Left kidney (tissue), 8 donors: ENCODE measurements around the gene AGBL4. TPM values are rescaled to one million over a fixed set of nuclear protein-coding genes. Genes with fewer than 3 reads are reported as not detected.
"Not testable (repeated sequence)": the region's sequence is repeated elsewhere in the genome, so short reads cannot be mapped to it uniquely, and the experiment has no call there.

Experiments
- DNase-seq: peaks from one replicate; pipeline ENCODE4 v3.0.0-alpha.2; 2013
- long read RNA-seq, 8 donors: transcript quantifications; one replicate each; lab custom pipeline, GENCODE V29; 2026
- polyA plus RNA-seq: library from polyadenylated mRNA; unstranded; fragments of 120-200 nt; gene quantifications from one replicate; pipeline ENCODE4 v1.2.1, GENCODE V29; 2013; ENCODE audit not compliant: insufficient read length

The AGBL4 gene
- polyA plus RNA-seq = 1.2 TPM
- long read RNA-seq, donor 1 = 0 reads
- long read RNA-seq, donor 2 = 0 reads
- long read RNA-seq, donor 3 = 0 reads
- long read RNA-seq, donor 4 = 0 reads
- long read RNA-seq, donor 5 = 0 reads
- long read RNA-seq, donor 6 = 0 reads
- long read RNA-seq, donor 7 = 0 reads
- long read RNA-seq, donor 8 = 0 reads

GRCh38 chr1:50023292-50024159, at the start of gene AGBL4:
Gene AGBL4 (minus strand): TSS chr1:50023954.
- peak; percentile 69 for DNase-seq

DNA sequence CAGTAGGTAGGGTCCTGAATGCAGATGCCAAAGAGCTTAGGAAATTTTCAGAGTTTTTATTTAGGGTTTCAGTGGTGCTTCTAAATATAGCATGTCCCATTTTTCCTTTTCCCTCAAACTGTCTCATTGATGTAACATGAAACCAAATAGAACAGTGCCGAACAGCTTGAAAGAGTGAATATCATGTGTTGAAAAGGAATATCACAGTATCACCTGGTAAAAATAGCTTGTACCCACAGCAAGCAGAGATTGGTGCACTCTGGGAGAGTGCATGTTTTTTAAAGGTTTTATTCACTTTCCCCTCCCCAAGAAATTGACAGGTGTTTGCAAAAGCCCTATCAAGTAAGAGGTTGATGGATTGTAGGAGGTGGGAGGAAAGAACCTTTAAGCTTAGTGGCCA, 43.1 kb upstream of the AGBL4 start:
- no peak for DNase-seq

DNA sequence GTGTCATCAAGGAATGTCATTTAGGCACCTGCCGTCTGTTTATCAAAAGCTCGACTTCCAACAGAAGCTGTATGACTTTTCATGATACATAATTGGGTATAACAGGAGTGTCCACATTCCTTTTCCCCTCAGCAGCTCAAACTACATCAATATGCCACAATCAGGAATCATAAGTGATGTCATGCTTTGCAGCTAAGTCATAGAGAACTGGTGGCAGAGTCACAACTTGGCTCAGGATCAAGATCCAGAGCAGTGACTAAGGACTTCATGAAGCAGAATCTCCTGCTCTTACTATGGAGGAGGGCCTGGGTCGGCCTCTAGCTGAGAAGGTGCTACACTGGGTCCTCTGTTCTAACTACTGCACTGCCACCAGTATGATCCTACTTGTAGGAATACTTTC, 36.5 kb upstream of the AGBL4 start:
- DNase-seq = no peak

GRCh38 chr1:50048791-50049190, 25.0 kb upstream of the AGBL4 start:
- DNase-seq = no peak

GRCh38 chr1:50047916-50048694, 24.4 kb upstream of the AGBL4 start:
- DNase-seq = peak; percentile 49

DNA sequence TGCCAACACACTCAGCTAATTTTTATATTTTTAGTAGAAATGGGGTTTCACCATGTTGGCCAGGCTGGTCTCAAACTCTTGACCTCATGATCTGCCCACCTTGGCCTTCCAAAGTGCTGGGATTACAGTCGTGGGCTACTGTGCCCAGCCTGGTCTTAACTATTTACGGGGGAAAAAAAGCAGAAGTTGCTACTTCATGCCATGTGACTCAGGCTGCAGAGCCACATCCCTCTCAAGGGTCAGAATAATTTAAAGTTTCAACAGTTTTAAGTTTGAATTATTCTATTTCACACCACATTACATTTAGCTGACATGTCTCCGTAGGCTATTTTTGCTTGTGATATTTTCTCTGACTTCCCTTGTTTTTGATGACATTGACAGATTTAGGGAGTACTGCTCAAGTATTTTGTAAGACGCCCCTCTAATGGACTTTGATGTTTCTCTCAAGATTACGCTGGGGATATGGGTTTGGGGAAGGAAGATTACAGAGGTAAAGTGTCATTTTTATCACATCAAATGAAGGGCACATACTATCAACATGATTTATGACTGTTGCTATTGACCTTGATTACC, 14.6 kb upstream of the AGBL4 start:
- DNase-seq = no peak

DNA sequence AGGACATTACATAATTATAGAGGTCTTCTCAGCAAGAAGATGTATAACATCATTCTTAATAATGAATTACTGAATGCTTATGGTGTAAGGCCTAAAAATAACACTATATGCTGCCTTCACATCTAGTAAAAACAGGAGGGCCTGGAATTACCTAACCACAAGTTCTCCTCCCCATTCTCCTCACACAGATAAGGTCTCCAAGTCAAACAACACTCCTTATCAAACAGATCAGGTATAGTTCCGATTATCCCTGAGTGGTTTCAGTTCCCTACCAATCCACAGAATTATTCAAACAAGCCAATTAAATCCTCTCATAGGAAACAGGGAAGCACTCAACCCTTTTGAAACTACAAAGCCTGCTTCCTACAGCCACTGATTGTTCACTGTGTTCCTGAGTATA, 4.0 kb upstream of the AGBL4 start:
- DNase-seq = no peak

DNA sequence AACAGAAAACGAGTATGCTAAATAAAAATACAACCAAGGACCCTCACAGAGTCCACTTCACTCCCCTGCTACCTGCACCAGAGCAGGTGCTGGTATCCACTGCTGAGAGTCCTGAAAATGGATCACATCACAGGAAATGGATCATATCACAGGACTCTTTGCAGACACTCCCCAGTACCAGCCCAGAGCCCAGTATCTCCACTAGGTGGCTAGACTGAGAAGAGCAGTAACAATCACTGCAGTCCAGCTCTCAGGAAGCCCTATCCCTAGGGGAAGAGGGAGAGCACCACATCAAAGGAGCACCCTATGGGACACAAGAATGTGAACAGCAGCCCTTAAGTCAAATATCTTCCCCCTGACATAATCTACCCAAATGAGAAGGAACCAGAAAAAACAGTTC, 28.0 kb downstream of the AGBL4 start:
- DNase-seq = no peak

- no peak for DNase-seq
Observed at GRCh38 chr1:49971088-49971487, 52.7 kb downstream of the AGBL4 start.

- no peak for DNase-seq
Observed at GRCh38 chr1:49951385-49951784, 72.4 kb downstream of the AGBL4 start.

GRCh38 chr1:49915301-49915700, 108.5 kb downstream of the AGBL4 start:
- DNase-seq = not testable (repeated sequence)

DNA sequence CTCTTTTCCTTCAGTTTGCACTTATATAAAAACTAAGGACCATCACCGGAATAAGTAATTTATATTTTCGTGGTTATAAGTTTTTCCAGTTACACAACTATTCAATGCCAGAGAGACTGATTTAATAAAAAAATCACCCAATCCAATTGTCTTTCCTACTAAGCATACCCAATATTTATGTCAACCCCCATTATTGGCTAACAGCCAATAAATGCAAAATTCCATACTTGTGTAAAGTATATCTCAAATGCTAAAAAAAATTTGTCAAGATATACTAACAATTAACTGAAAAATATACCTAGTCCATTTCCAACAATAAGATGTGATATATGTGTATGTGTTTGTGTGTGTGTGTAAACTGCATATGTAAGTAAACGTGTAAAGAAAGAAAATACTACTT, 117.4 kb downstream of the AGBL4 start:
- no peak for DNase-seq

- no peak for DNase-seq
Observed at GRCh38 chr1:49864581-49864980, 159.2 kb downstream of the AGBL4 start.

DNA sequence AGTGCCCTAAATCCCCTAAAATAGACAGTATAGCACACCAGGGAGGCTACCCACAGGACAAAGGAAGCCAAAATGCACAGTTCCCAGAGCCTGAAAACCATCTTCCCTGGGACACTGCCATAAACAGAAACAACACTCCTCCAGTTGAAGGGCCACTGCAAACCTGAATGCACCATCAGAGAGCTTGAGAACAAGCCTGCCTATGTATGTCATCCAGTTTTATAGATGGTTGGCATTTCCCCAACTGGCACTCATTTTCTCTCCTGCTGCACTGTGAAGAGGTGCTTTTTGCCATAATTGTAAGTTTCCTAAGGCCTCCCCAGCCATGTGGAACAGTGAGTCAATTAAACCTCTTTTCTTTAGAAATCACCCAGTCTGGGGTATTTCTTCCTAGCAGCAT, 169.0 kb downstream of the AGBL4 start:
- no peak for DNase-seq

GRCh38 chr1:49842596-49842995, 181.2 kb downstream of the AGBL4 start:
- DNase-seq = no peak

DNA sequence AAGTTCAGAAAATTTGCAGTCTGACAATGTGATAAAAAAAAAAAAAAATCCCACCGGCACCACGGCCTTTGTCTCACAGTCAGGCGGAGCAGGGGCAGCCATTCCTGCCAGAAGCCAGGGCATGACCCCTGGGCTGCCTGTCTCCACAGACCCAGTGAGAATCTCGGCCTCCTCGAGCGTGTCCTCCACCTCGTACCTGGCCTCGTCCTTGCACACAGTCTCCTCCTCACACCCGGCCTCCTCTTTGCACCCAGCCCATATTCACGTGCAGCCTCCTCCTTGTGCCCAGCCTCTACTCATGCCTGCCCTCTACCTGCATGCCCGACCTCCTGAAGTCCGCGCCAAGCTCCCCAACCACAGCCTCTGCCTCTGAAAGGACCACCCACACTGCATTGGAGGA, 182.0 kb downstream of the AGBL4 start:
- no peak for DNase-seq

GRCh38 chr1:49824261-49824660, 199.5 kb downstream of the AGBL4 start:
- DNase-seq = no peak

- no peak for DNase-seq
Observed at GRCh38 chr1:49817681-49818080, 206.1 kb downstream of the AGBL4 start.

DNA sequence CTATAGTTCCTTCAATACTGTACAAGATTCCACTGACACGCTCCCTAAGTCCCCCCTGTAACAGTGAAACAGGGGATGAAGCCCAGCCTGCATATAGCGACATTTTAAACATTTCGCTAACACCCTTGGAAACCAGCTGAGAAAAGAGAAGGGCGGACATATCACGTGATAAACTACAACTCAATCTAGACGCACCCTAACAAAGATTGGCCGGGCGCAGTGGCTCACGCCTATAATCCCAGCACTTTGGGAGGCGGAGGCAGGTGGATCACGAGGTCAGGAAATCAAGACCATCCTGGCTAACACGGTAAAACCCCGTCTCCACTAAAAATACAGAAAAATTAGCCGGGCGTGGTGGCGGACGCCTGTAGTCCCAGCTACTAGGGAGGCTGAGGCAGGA, 236.7 kb downstream of the AGBL4 start:
- not testable (repeated sequence) for DNase-seq

GRCh38 chr1:49765034-49765433, 258.7 kb downstream of the AGBL4 start:
- DNase-seq = peak; percentile 1

- DNase-seq = not testable (repeated sequence)
Observed at GRCh38 chr1:49738118-49738517, 285.6 kb downstream of the AGBL4 start.

DNA sequence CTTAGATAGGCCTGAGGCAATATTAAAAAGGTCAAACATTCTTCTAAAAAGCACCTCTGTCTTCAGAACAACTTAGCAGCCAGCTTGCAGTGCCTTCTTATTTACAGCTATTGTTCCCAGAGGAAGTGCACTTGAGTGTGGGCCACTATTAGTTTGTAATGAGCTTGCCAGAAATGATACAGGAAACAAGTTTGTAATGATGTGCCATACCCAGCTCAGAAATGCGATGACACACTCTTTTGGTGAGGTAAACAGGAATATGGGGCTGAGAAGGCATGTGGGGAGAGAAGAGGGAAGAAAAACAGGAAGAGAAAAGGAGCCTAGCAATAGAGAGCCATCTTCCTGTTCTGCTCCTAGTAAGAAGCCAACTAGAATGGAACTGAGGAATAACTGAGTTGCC, 295.4 kb downstream of the AGBL4 start:
- DNase-seq = no peak

GRCh38 chr1:49723662-49724061, 300.1 kb downstream of the AGBL4 start:
- DNase-seq = no peak
